Camera-type eye (tissue), 1 donor: ENCODE results near the gene KCTD18. TPM values are rescaled to one million over a fixed set of nuclear protein-coding genes. Genes with fewer than 3 reads are reported as not detected.

Experiments
- total RNA-seq: library from RNA; depleted of rRNA; stranded (reverse); fragments of >200 nt; gene quantifications from one replicate; pipeline ENCODE4 v1.2.3, GENCODE V29; 2014

Gene KCTD18
- total RNA-seq, result 15.1 TPM

GRCh38 chr2:200509612-200510433 lies at the start of gene KCTD18:
KCTD18 (minus strand) TSS chr2:200510068; CDS start chr2:200507016, 3,052 bp downstream.

GRCh38 chr2:200525882-200526651 lies 16.2 kb upstream of the KCTD18 start, which contains the start of gene SGO2:
SGO2 (plus strand) TSS chr2:200526207; CDS start chr2:200532976, 6,769 bp downstream.

Other genes starting within 250 kb of the KCTD18 start
- 76.5 TPM for gene SPATS2L, start 203.4 kb downstream of the KCTD18 start, total RNA-seq
- gene SGO2, start 16.1 kb upstream of the KCTD18 start, total RNA-seq, result 6.8 TPM
- gene AOX1, start 75.9 kb upstream of the KCTD18 start, total RNA-seq, result 5.7 TPM